Suprapubic skin (tissue), 4 donors: Measurements from ENCODE around the gene DDC. TPM values are rescaled to one million over a fixed set of nuclear protein-coding genes. Genes with fewer than 3 reads are reported as not detected.
A peak's percentile ranks its signal among the peaks of the same experiment; 100 is the strongest.
"Not testable (repeated sequence)": the region's sequence is repeated elsewhere in the genome, so short reads cannot be mapped to it uniquely, and the experiment has no call there.

Experiments used
- DNase-seq, 2 donors: peaks; one replicate each; pipeline ENCODE4 v3.0.0-alpha.2; 2019; ENCODE audit warnings: low spot score in 2 of 2
- H3K27ac ChIP-seq: fragments of 200-600 bp; sonication (generic); one replicate; pipeline ENCODE4 v1.5.1; 2019
- H3K27me3 ChIP-seq: fragments of 200-600 bp; sonication (generic); one replicate; pipeline ENCODE4 v1.5.1; 2019
- H3K36me3 ChIP-seq: fragments of 200-600 bp; sonication (generic); one replicate; pipeline ENCODE4 v1.5.1; 2019
- H3K4me1 ChIP-seq: fragments of 200-600 bp; sonication (generic); one replicate; pipeline ENCODE4 v1.5.1; 2019
- H3K4me3 ChIP-seq: fragments of 200-600 bp; sonication (generic); one replicate; pipeline ENCODE4 v1.5.1; 2019; ENCODE audit warnings: mild to moderate bottlenecking
- H3K9me3 ChIP-seq: fragments of 200-600 bp; sonication (generic); one replicate; pipeline ENCODE4 v1.5.1; 2019
- EP300 ChIP-seq: sonication (generic); formaldehyde crosslinking; IDR thresholded peaks from one replicate; pipeline ENCODE4 v1.6.1; 2017; ENCODE audit warnings: antibody characterized with exemption
- POLR2A ChIP-seq, 2 donors: fragments of 450-650 bp; IDR thresholded peaks; one replicate each; pipeline ENCODE4 v1.6.1; 2017; ENCODE audit warnings: antibody characterized with exemption in 2 of 2, mild to moderate bottlenecking in 2 of 2, moderate library complexity in 2 of 2
- POLR2AphosphoS5 ChIP-seq, 3 donors: sonication (generic); formaldehyde crosslinking; IDR thresholded peaks; one replicate each; pipeline ENCODE4 v1.6.1; 2017; ENCODE audit warnings: antibody characterized with exemption in 3 of 3
- WGBS: methylation state at CpG from one replicate; pipeline ENCODE4 v1.1.5; 2018; 5-methylcytosine and 5-hydroxymethylcytosine counted together
- total RNA-seq, 4 donors: library from RNA; depleted of rRNA; stranded (reverse); fragments of >200 nt; gene quantifications; one replicate each; pipeline ENCODE4 v1.1.0, GENCODE V29; 2016
- TF ChIP-seq, protein P1 (sequence below), 2 donors: fragments of 200-600 bp in 1 of 2; fragments of 450-650 bp in 1 of 2; sonication (generic) in 1 of 2; IDR thresholded peaks; one replicate each; pipeline ENCODE4 v1.5.1; 2016 to 2019; ENCODE audit warnings: antibody characterized with exemption in 2 of 2, mild to moderate bottlenecking in 1 of 2, moderate library complexity in 1 of 2

DDC gene
- total RNA-seq, 4 donors from 2014 or later = 1.6 to 3.6 TPM; not detected in 2

DNA sequence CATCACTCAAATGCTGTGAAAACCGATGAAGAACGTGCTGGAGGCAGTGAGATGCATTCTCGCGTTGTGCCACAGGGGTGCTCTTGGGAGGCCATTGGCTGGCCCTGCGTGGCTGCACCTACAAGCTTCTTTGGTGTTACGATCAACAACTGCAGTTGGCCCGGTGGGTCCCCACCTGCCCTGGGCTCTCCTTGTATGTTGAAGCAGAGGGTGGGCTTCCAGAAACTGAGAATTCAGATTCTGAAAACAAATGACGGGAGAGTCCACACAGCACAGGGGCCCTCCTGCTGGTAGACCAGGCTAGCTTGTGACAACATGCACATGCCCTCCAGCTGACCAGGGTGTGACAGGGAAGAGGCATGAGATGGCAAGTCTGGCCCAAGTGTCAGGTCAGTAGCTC, 23.7 kb upstream of the DDC start:
- 74% methylated on average over 8 of the region's 8 CpGs for WGBS
- no peaks in the 10 kb centered on the region for H3K4me1 ChIP-seq
- no peak for DNase-seq
- H3K9me3 ChIP-seq = no peaks in the 10 kb centered on the region
- no peak overlapping the region for H3K4me3 ChIP-seq
- TF ChIP-seq POLR2AphosphoS5 (IDR thresholded peaks at IDR 0.05) (no peak), EP300 (no peak)
- TF ChIP-seq, protein P1, sequence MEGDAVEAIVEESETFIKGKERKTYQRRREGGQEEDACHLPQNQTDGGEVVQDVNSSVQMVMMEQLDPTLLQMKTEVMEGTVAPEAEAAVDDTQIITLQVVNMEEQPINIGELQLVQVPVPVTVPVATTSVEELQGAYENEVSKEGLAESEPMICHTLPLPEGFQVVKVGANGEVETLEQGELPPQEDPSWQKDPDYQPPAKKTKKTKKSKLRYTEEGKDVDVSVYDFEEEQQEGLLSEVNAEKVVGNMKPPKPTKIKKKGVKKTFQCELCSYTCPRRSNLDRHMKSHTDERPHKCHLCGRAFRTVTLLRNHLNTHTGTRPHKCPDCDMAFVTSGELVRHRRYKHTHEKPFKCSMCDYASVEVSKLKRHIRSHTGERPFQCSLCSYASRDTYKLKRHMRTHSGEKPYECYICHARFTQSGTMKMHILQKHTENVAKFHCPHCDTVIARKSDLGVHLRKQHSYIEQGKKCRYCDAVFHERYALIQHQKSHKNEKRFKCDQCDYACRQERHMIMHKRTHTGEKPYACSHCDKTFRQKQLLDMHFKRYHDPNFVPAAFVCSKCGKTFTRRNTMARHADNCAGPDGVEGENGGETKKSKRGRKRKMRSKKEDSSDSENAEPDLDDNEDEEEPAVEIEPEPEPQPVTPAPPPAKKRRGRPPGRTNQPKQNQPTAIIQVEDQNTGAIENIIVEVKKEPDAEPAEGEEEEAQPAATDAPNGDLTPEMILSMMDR (IDR thresholded peaks at IDR 0.05) = no peak
- no peaks in the 10 kb centered on the region for H3K27me3 ChIP-seq
- H3K36me3 ChIP-seq = peaks cover 12% of the 10 kb centered on the region
- no peak overlapping the region for H3K27ac ChIP-seq

DNA sequence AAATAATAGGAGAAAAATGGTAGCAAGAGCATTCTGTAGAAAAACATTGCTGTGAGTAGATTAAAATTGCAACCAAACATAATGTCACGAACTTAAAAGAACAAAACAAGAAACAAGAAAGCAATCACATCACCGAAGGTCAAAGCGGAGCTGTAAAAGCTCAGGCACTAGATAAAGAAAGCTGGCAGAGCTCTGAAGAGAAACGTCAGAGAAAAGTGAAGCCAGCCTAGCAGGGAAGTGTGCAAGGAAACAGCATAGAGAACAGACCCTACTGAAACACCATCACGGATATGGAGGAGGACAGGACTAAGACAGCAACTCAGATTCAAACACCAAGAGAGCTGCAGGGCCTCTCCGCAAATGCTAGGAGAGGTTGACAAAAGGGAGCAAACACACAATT, 22.5 kb upstream of the DDC start:
- no peak overlapping the region for H3K4me3 ChIP-seq
- TF ChIP-seq EP300 (no peak), POLR2A (IDR thresholded peaks at IDR 0.05) (no peak), POLR2AphosphoS5 (IDR thresholded peaks at IDR 0.05) (no peak)
- TF ChIP-seq, protein P1 (IDR thresholded peaks at IDR 0.05) = no peak
- H3K27ac ChIP-seq = no peak overlapping the region
- H3K9me3 ChIP-seq = no peaks in the 10 kb centered on the region
- 90% methylated on average over 6 of the region's 6 CpGs for WGBS
- no peaks in the 10 kb centered on the region for H3K27me3 ChIP-seq
- H3K4me1 ChIP-seq = no peaks in the 10 kb centered on the region
- H3K36me3 ChIP-seq = peaks cover 6% of the 10 kb centered on the region
- no peak for DNase-seq

DNA sequence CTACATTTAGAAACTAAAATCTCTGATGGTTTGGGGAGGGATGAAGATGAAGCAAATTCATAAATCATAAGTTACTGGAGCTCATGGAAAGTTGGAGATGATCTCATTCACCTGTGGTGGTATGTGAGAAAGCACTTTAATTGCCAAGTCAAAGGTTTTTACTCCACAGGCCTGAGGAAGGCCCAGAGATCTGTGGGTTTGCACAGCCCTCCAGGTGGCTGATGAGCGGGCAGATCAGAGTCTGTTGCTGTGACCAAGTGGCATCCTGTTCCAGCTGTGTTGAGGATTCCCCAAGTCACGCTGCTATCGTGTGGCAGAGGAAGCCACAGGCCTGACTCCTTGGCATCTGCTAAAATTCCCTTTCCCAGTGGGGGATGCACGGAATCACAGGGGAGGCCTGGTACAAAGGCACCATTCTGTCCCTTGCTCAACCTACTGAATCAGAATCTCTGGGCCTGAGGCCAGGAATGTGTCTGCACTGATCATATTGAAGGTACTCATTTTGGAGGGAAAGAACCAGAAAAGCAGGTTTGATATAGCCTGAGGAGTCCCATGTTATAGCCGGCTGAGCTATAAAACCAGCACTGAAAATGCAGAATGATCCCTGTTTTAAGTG, 19.7 kb upstream of the DDC start:
- Histone ChIP-seq H3K36me3 (no peaks in the 10 kb centered on the region), H3K4me3 (no peak overlapping the region), H3K4me1 (no peaks in the 10 kb centered on the region), H3K9me3 (no peaks in the 10 kb centered on the region), H3K27me3 (no peaks in the 10 kb centered on the region), H3K27ac (no peak overlapping the region)
- 64% methylated on average over 5 of the region's 5 CpGs for WGBS
- peak in 1 of 3 donors; percentile 27 for TF ChIP-seq POLR2AphosphoS5 (IDR thresholded peaks at IDR 0.05)
- no peak for TF ChIP-seq POLR2A (IDR thresholded peaks at IDR 0.05)
- DNase-seq = no peak

DNA sequence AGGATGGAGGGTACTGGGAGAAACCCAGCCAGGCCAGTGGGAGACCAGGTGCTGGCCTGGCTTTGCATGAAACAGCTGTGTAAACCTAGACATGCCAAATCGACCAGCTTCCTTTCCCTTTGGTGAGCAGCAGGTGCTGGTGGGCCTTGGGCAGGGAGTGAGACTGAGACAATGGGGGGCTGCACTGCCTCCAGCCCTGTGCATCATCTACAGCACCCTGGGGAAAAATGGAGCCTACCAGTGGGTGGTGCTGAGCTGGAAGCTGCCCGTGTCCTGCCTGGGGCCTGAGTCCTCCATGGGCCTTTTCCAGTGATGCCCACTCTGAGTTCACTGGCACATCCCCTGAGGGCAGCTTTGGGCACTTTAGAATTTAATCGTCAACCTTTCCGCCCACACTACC, 19.2 kb upstream of the DDC start:
- no peaks in the 10 kb centered on the region for H3K9me3 ChIP-seq
- DNase-seq = no peak
- TF ChIP-seq EP300 = no peak
- no peak for TF ChIP-seq POLR2A (IDR thresholded peaks at IDR 0.05)
- no peak for TF ChIP-seq POLR2AphosphoS5 (IDR thresholded peaks at IDR 0.05)
- TF ChIP-seq, protein P1 (IDR thresholded peaks at IDR 0.05) = no peak
- no peaks in the 10 kb centered on the region for H3K36me3 ChIP-seq
- H3K4me3 ChIP-seq = no peak overlapping the region
- 79% methylated on average over 3 of the region's 4 CpGs for WGBS
- no peaks in the 10 kb centered on the region for H3K27me3 ChIP-seq
- no peak overlapping the region for H3K27ac ChIP-seq
- no peaks in the 10 kb centered on the region for H3K4me1 ChIP-seq

DNA sequence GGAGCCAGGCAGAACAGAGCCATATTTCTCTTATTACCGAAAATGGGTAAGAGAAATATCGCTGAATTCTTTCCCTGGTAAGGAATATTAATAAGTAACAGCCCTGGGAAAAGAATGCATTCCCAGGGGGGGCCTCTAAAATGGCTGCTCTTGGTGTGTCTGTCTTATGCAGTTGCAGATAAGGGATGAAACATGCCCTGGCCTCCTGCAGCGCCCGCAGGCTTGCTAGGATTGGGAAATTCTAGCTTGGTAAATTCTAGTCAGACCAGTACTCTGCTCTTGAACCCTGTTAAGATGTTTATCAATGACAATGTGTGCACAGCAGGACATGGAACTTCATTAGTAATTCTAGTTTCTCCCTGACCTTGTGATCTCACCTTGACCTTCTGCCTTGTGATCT, 18.1 kb upstream of the DDC start:
- H3K4me3 ChIP-seq, H3K36me3 ChIP-seq, H3K9me3 ChIP-seq, H3K27me3 ChIP-seq, DNase-seq, H3K27ac ChIP-seq, H3K4me1 ChIP-seq: not testable (repeated sequence)
- WGBS = 83% methylated on average over 4 of the region's 4 CpGs

DNA sequence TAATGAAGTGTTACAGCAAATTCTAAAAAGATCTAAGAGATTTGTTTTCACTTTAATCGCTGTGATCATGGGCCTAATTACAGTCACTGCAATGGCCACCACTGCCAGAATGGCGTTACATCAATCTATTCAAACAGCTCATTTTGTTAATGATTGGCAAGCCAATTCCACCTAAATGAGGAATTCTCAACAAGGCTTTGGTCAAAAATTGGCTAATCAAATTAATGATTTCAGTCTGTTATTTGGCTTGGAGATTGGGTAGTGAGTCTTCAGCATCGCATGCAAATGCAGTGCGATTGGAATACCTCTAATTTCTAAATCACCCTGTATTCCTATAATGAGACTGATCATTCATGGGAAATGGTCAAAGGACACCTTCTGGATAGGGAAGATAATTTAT, 17.1 kb upstream of the DDC start:
- not testable (repeated sequence) for H3K27ac ChIP-seq, DNase-seq, H3K4me1 ChIP-seq, H3K4me3 ChIP-seq, H3K36me3 ChIP-seq, H3K9me3 ChIP-seq, H3K27me3 ChIP-seq
- 98% methylated on average over 4 of the region's 4 CpGs for WGBS

DNA sequence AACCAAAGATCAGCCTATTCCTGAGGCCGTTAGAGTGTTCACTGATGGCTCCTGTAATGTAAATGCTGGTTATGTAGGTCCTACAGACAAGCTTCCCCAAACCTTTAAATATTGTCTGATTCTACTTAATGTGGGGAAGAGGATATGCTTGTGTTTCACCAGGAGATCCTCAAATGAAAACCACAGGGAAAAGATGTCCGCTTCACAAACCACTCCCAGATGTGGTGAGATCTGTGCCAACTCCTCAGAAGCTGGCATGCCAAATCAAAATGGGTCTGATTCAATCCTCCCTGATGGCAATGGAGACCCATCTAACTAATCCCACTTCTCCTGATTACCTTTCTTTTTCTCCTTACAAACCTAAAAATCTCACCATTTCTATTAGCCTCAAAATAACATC, 15.5 kb upstream of the DDC start:
- not testable (repeated sequence) for H3K27me3 ChIP-seq, H3K36me3 ChIP-seq, H3K27ac ChIP-seq, H3K9me3 ChIP-seq, DNase-seq, H3K4me3 ChIP-seq, H3K4me1 ChIP-seq
- WGBS = 56% methylated on average over 2 of the region's 2 CpGs
